Measurements from ENCODE around the gene CBX4.
A peak's percentile ranks its signal among the peaks of the same experiment; 100 is the strongest.

The CBX4 gene

GRCh38 chr17:79788989-79789942 is 50.0 kb downstream of the CBX4 start:
- Histone ChIP-seq H3K36me3 (replicated peaks; ENCODE audit: insufficient read depth, low read length) (no peaks in the 10 kb centered on the region), H3K4me1 (ENCODE audit: low read length) (no peaks in the 10 kb centered on the region), H3K79me2 (ENCODE audit: low read length) (no peaks in the 10 kb centered on the region), H3K9me2 (replicated peaks; ENCODE audit: insufficient read depth, low read length) (no peaks in the 10 kb centered on the region), H3K27me3 (replicated peaks; ENCODE audit: insufficient read depth, low read length) (peaks cover 82% of the 10 kb centered on the region), H3K9ac (ENCODE audit: low read length) (no peak overlapping the region), H3K4me3 (ENCODE audit: low read length) (no peak overlapping the region), H3K9me3 (replicated peaks; ENCODE audit: insufficient read depth, low read length) (no peaks in the 10 kb centered on the region), H4K20me1 (ENCODE audit: insufficient read depth, low read length) (no peaks in the 10 kb centered on the region), H3K4me2 (ENCODE audit: low read depth, low read length) (no peak overlapping the region), H2AFZ (ENCODE audit: low read length) (no peak overlapping the region), H3F3A (ENCODE audit: insufficient read depth, low read length) (no peaks in the 10 kb centered on the region), H3K27ac (ENCODE audit: low read length) (no peak overlapping the region)
- DNase-seq: no peak
- TF ChIP-seq EZH2phosphoT487 (IDR thresholded peaks at IDR 0.05; ENCODE audit: low read length) (no peak; the same call in 1 of the 2 replicates), EZH2 (optimal IDR thresholded peaks at IDR 0.05; ENCODE audit: low read depth, low read length) (peak; percentile 28), CTCF (IDR thresholded peaks at IDR 0.05; ENCODE audit: low read length) (no peak)

GRCh38 chr17:79788455-79788854 is 50.8 kb downstream of the CBX4 start:
- no peak overlapping the region for H3K4me3 ChIP-seq (ENCODE audit: low read length)
- H3K36me3 ChIP-seq (replicated peaks; ENCODE audit: insufficient read depth, low read length): no peaks in the 10 kb centered on the region
- H3K9ac ChIP-seq (ENCODE audit: low read length): no peak overlapping the region
- H3K27me3 ChIP-seq (replicated peaks; ENCODE audit: insufficient read depth, low read length): peaks cover 90% of the 10 kb centered on the region
- no peak for TF ChIP-seq EZH2 (optimal IDR thresholded peaks at IDR 0.05; ENCODE audit: low read depth, low read length)
- no peaks in the 10 kb centered on the region for H4K20me1 ChIP-seq (ENCODE audit: insufficient read depth, low read length)
- no peak overlapping the region for H3K27ac ChIP-seq (ENCODE audit: low read length)
- no peak overlapping the region for H3K4me2 ChIP-seq (ENCODE audit: low read depth, low read length)
- no peaks in the 10 kb centered on the region for H3K4me1 ChIP-seq (ENCODE audit: low read length)
- H3K9me3 ChIP-seq (replicated peaks; ENCODE audit: insufficient read depth, low read length): no peaks in the 10 kb centered on the region
- no peak for DNase-seq
- no peaks in the 10 kb centered on the region for H3K9me2 ChIP-seq (replicated peaks; ENCODE audit: insufficient read depth, low read length)
- H3K79me2 ChIP-seq (ENCODE audit: low read length): no peaks in the 10 kb centered on the region
- H2AFZ ChIP-seq (ENCODE audit: low read length): no peak overlapping the region
- H3F3A ChIP-seq (ENCODE audit: insufficient read depth, low read length): no peaks in the 10 kb centered on the region

- Histone ChIP-seq H3K27ac (ENCODE audit: low read length) (no peak overlapping the region), H3K79me2 (ENCODE audit: low read length) (no peaks in the 10 kb centered on the region), H3K4me1 (ENCODE audit: low read length) (no peaks in the 10 kb centered on the region), H3F3A (ENCODE audit: insufficient read depth, low read length) (no peaks in the 10 kb centered on the region), H3K36me3 (replicated peaks; ENCODE audit: insufficient read depth, low read length) (no peaks in the 10 kb centered on the region), H3K9me3 (replicated peaks; ENCODE audit: insufficient read depth, low read length) (no peaks in the 10 kb centered on the region), H2AFZ (ENCODE audit: low read length) (no peak overlapping the region), H4K20me1 (ENCODE audit: insufficient read depth, low read length) (no peaks in the 10 kb centered on the region), H3K9me2 (replicated peaks; ENCODE audit: insufficient read depth, low read length) (no peaks in the 10 kb centered on the region), H3K9ac (ENCODE audit: low read length) (no peak overlapping the region), H3K4me2 (ENCODE audit: low read depth, low read length) (no peak overlapping the region), H3K27me3 (replicated peaks; ENCODE audit: insufficient read depth, low read length) (peaks cover 100% of the 10 kb centered on the region), H3K4me3 (ENCODE audit: low read length) (no peak overlapping the region)
- DNase-seq: no peak
- TF ChIP-seq EZH2phosphoT487 (IDR thresholded peaks at IDR 0.05; ENCODE audit: low read length) (no peak), CTCF (IDR thresholded peaks at IDR 0.05; ENCODE audit: low read length) (no peak), EZH2 (optimal IDR thresholded peaks at IDR 0.05; ENCODE audit: low read depth, low read length) (no peak)
These were observed 52.2 kb downstream of the CBX4 start for GRCh38 chr17:79786930-79787643.
